H1 (cell line): ENCODE measurements around the gene TRIM24. TPM values are rescaled to one million over a fixed set of nuclear protein-coding genes. Genes with fewer than 3 reads are reported as not detected.

Experiments
- CTCF ChIA-PET: fragments of 300-600 bp; sonication (Branson Sonifier 250); formaldehyde crosslinking; loops from one replicate; lab custom pipeline; 2021; ENCODE audit not compliant: partially characterized antibody; lab: Charles Lee
- POLR2A ChIA-PET: fragments of 300-600 bp; sonication (Branson Sonifier 250); formaldehyde crosslinking; loops from one replicate; lab custom pipeline; 2021; ENCODE audit warnings: inconsistent platforms; ENCODE audit not compliant: partially characterized antibody; lab: Charles Lee
- DNase-seq, 2 experiments: peaks; one replicate each; pipeline versions ENCODE4 v3.0.0 to v3.0.0-alpha.2; 2010 to 2022; ENCODE audit warnings: low spot score in 2 of 2, low read depth in 1 of 2, mixed read lengths in 1 of 2
- FAIRE-seq: peaks from 2 replicates; lab custom pipeline; 2011; peaks lifted over from hg19 to GRCh38; lab: Jason Lieb, UNC
- H2AFZ ChIP-seq: 2 replicates; pipeline ENCODE4 v1.8.1; 2012; ENCODE audit warnings: low read length, inconsistent platforms
- H2AK5ac ChIP-seq: 2 replicates; pipeline ENCODE4 v1.6.1; 2013; ENCODE audit warnings: low read depth, low read length
- H2BK120ac ChIP-seq: replicated peaks from 2 replicates; pipeline ENCODE3; 2013; ENCODE audit warnings: low read depth, low read length, inconsistent platforms
- H2BK12ac ChIP-seq: 2 replicates; pipeline ENCODE4 v1.6.1; 2013; ENCODE audit warnings: low read depth, low read length
- H2BK15ac ChIP-seq: 2 replicates; pipeline ENCODE4 v1.6.1; 2013; ENCODE audit warnings: low read length
- H2BK20ac ChIP-seq: 2 replicates; pipeline ENCODE4 v1.6.1; 2013; ENCODE audit warnings: low read length
- H2BK5ac ChIP-seq: 2 replicates; pipeline ENCODE4 v1.6.1; 2013; ENCODE audit warnings: low read depth, low read length
- H3K14ac ChIP-seq: 2 replicates; pipeline ENCODE4 v1.6.1; 2013; ENCODE audit warnings: inconsistent platforms; ENCODE audit not compliant: insufficient read length
- H3K18ac ChIP-seq: 2 replicates; pipeline ENCODE4 v1.6.1; 2013; ENCODE audit warnings: low read length; ENCODE audit errors: extremely low read depth
- H3K23ac ChIP-seq: 2 replicates; pipeline ENCODE4 v1.6.1; 2013; ENCODE audit warnings: inconsistent platforms; ENCODE audit not compliant: insufficient read length
- H3K23me2 ChIP-seq: 2 replicates; pipeline ENCODE4 v1.6.1; 2013; ENCODE audit warnings: low read depth, low read length
- H3K27ac ChIP-seq: 2 replicates; pipeline ENCODE4 v1.6.1; 2011; ENCODE audit warnings: low read depth, low read length, inconsistent platforms
- H3K27me3 ChIP-seq, 4 experiments: replicated peaks in 1 of 4; 1 replicate in 1 of 4; 2 replicates in 3 of 4; pipeline versions ENCODE4 v1.6.1 to v1.8.1; 2011 to 2013; ENCODE audit warnings: low read length in 3 of 4, mild to moderate bottlenecking in 3 of 4, inconsistent platforms in 2 of 4, mixed read lengths in 2 of 4, moderate library complexity in 1 of 4; ENCODE audit not compliant: control insufficient read depth in 3 of 4, insufficient read depth in 3 of 4; ENCODE audit errors: extremely low read depth in 1 of 4
- H3K36me3 ChIP-seq, 4 experiments: 2 replicates each; pipeline versions ENCODE4 v1.6.1 to v1.8.1; 2011 to 2013; ENCODE audit warnings: mild to moderate bottlenecking in 4 of 4, low read length in 3 of 4, moderate library complexity in 2 of 4, control low read depth in 1 of 4, inconsistent platforms in 1 of 4; ENCODE audit not compliant: insufficient read depth in 4 of 4, control insufficient read depth in 2 of 4
- H3K4ac ChIP-seq: replicated peaks from 2 replicates; pipeline ENCODE3; 2013; ENCODE audit warnings: low read length, low read depth, mixed read lengths, inconsistent platforms; ENCODE audit not compliant: insufficient read length
- H3K4me1 ChIP-seq, 4 experiments: replicated peaks in 1 of 4; 1 replicate in 1 of 4; 2 replicates in 3 of 4; pipeline versions ENCODE4 v1.6.1 to v1.8.1; 2011 to 2013; ENCODE audit warnings: low read length in 3 of 4, inconsistent platforms in 2 of 4, mixed read lengths in 1 of 4; ENCODE audit not compliant: insufficient read depth in 4 of 4, control insufficient read depth in 3 of 4
- H3K4me2 ChIP-seq, 2 experiments: 2 replicates each; pipeline versions ENCODE4 v1.6.1 to v1.8.1; 2011 to 2013; ENCODE audit warnings: low read depth in 2 of 2, low read length in 2 of 2, control low read depth in 1 of 2, inconsistent platforms in 1 of 2, mild to moderate bottlenecking in 1 of 2; ENCODE audit not compliant: insufficient read depth in 1 of 2
- H3K4me3 ChIP-seq, 4 experiments: fragments of 200-600, 300-600 bp in 1 of 4; sonication (generic), shearing (Covaris generic), sonication (Bioruptor Twin) in 1 of 4; 2 replicates each; pipeline versions ENCODE4 v1.5.1 to v1.8.1; 2011 to 2016; ENCODE audit warnings: low read length in 4 of 4, low read depth in 3 of 4, control low read depth in 2 of 4, inconsistent platforms in 2 of 4, mild to moderate bottlenecking in 2 of 4, mixed read lengths in 1 of 4, moderate library complexity in 1 of 4; ENCODE audit not compliant: insufficient read depth in 2 of 4; ENCODE audit errors: extremely low read depth in 1 of 4
- H3K56ac ChIP-seq: replicated peaks from 2 replicates; pipeline ENCODE3; 2013; ENCODE audit warnings: low read depth, mild to moderate bottlenecking, mixed read lengths, low read length, inconsistent platforms; ENCODE audit not compliant: insufficient read length
- H3K79me1 ChIP-seq: 2 replicates; pipeline ENCODE4 v1.6.1; 2013; ENCODE audit warnings: low read depth, low read length, control low read depth
- H3K79me2 ChIP-seq, 2 experiments: 2 replicates each; pipeline versions ENCODE4 v1.6.1 to v1.8.1; 2012 to 2013; ENCODE audit warnings: low read length in 2 of 2, mild to moderate bottlenecking in 2 of 2, inconsistent platforms in 1 of 2; ENCODE audit not compliant: insufficient read depth in 2 of 2, control insufficient read depth in 1 of 2
- H3K9ac ChIP-seq, 4 experiments: replicated peaks in 1 of 4; 1 replicate in 1 of 4; 2 replicates in 3 of 4; pipeline versions ENCODE4 v1.6.1 to v1.8.1; 2011 to 2013; ENCODE audit warnings: low read depth in 3 of 4, low read length in 3 of 4, control low read depth in 2 of 4, mild to moderate bottlenecking in 2 of 4, moderate library complexity in 2 of 4, inconsistent platforms in 1 of 4; ENCODE audit errors: extremely low read depth in 1 of 4
- H3K9me3 ChIP-seq, 2 experiments: 2 replicates each; pipeline versions ENCODE4 v1.6.1 to v1.8.1; 2012 to 2013; ENCODE audit warnings: mild to moderate bottlenecking in 2 of 2, moderate library complexity in 2 of 2, control low read depth in 1 of 2, inconsistent platforms in 1 of 2, low read depth in 1 of 2, low read length in 1 of 2, mixed read lengths in 1 of 2; ENCODE audit not compliant: insufficient read depth in 2 of 2
- H4K20me1 ChIP-seq, 2 experiments: replicated peaks in 1 of 2; 2 replicates each; pipeline versions ENCODE3 to v1.8.1; 2011 to 2013; ENCODE audit warnings: inconsistent platforms in 2 of 2, low read length in 2 of 2, mild to moderate bottlenecking in 1 of 2; ENCODE audit not compliant: insufficient read depth in 2 of 2, control insufficient read depth in 1 of 2
- H4K5ac ChIP-seq: 2 replicates; pipeline ENCODE4 v1.6.1; 2013; ENCODE audit warnings: low read length, low read depth, mixed read lengths, inconsistent platforms; ENCODE audit not compliant: insufficient read length
- H4K8ac ChIP-seq: 2 replicates; pipeline ENCODE4 v1.8.0; 2013; ENCODE audit warnings: mild to moderate bottlenecking, moderate library complexity, low read length, inconsistent platforms; ENCODE audit not compliant: insufficient read depth; ENCODE audit errors: extremely low read depth
- H4K91ac ChIP-seq: replicated peaks from 2 replicates; pipeline ENCODE3; 2013; ENCODE audit warnings: low read length, mixed read lengths, inconsistent platforms; ENCODE audit not compliant: insufficient read length
- CHD1 ChIP-seq: IDR thresholded peaks from 2 replicates; pipeline ENCODE4 v1.6.1; 2012; ENCODE audit warnings: low read depth, low read length, improper control_type of control experiment
- JUN ChIP-seq: IDR thresholded peaks from 2 replicates; pipeline ENCODE4 v1.6.1; 2011; ENCODE audit warnings: low read depth, mild to moderate bottlenecking, improper control_type of control experiment, low read length
- KDM4A ChIP-seq: IDR thresholded peaks from one replicate; pipeline ENCODE4 v1.7.1; 2012; ENCODE audit warnings: low read depth, mild to moderate bottlenecking, moderate library complexity, low read length, inconsistent platforms; ENCODE audit not compliant: severe bottlenecking
- POLR2AphosphoS5 ChIP-seq: IDR thresholded peaks from 2 replicates; pipeline ENCODE4 v1.6.1; 2011; ENCODE audit warnings: low read depth, low read length
- RBBP5 ChIP-seq: IDR thresholded peaks from 2 replicates; pipeline ENCODE4 v1.7.1; 2012; ENCODE audit warnings: low read depth, mild to moderate bottlenecking, inconsistent platforms, low read length, moderate library complexity, borderline replicate concordance
- SIRT6 ChIP-seq: IDR thresholded peaks from one replicate; pipeline ENCODE4 v1.7.1; 2012; ENCODE audit warnings: low read length, inconsistent platforms
- SUZ12 ChIP-seq: fragments of 200-600 bp; sonication (generic); IDR thresholded peaks from 2 replicates; pipeline ENCODE4 v1.6.1; 2012; ENCODE audit warnings: mild to moderate bottlenecking, inconsistent platforms, low read length, moderate library complexity, mixed read lengths
- ZNF274 ChIP-seq: IDR thresholded peaks from 2 replicates; pipeline ENCODE4 v1.7.0; 2012; ENCODE audit warnings: low read length, borderline replicate concordance; ENCODE audit errors: extremely low read depth
- WGBS, 2 experiments: shearing (Covaris generic) in 1 of 2; methylation state at CpG; one replicate each; pipeline versions ENCODE4 v1.1.6 to v1.1.7; 2013 to 2015; ENCODE audit warnings: low lambda C conversion rate in 2 of 2, mixed read lengths in 2 of 2, inconsistent platforms in 1 of 2, low coverage in 1 of 2, missing lambda C conversion rate in 1 of 2; ENCODE audit not compliant: insufficient replicate concordance in 2 of 2, insufficient coverage in 1 of 2, insufficient read length in 1 of 2; ENCODE audit errors: extremely low coverage in 1 of 2, missing lambda C conversion rate in 1 of 2; 5-methylcytosine and 5-hydroxymethylcytosine counted together
- polyA plus RNA-seq, 7 experiments: library from polyadenylated mRNA; depleted of rRNA in 3 of 7; stranded (reverse) in 5 of 7; unstranded in 2 of 7; fragments of >200 nt in 5 of 7; fragments of 200-250 nt in 2 of 7; gene quantifications; 1 replicate in 5 of 7; 2 replicates in 1 of 7; 4 replicates in 1 of 7; pipeline versions ENCODE4 v1.2.1 to v1.2.3, GENCODE V29; 2011 to 2013; ENCODE audit warnings: missing spikeins in 2 of 7, mixed read lengths in 2 of 7
- total RNA-seq: library from RNA; stranded (reverse); fragmentation: NEBNext Ultra II Directional; extraction: Animal tissue kit (Norgen Biotek cat#: 25700); gene quantifications from 2 replicates; pipeline ENCODE4 v1.2.1, GENCODE V29; 2021
- TF ChIP-seq, protein P1 (sequence below): IDR thresholded peaks from 2 replicates; pipeline ENCODE4 v1.6.1; 2012; ENCODE audit warnings: low read length, inconsistent platforms

The TRIM24 gene
- total and polyA plus RNA-seq, 2 of the 8 experiments (the other 6 are each of a cell fraction or from before 2014, with no cell fraction given) = 67.6 to 149 TPM

DNA sequence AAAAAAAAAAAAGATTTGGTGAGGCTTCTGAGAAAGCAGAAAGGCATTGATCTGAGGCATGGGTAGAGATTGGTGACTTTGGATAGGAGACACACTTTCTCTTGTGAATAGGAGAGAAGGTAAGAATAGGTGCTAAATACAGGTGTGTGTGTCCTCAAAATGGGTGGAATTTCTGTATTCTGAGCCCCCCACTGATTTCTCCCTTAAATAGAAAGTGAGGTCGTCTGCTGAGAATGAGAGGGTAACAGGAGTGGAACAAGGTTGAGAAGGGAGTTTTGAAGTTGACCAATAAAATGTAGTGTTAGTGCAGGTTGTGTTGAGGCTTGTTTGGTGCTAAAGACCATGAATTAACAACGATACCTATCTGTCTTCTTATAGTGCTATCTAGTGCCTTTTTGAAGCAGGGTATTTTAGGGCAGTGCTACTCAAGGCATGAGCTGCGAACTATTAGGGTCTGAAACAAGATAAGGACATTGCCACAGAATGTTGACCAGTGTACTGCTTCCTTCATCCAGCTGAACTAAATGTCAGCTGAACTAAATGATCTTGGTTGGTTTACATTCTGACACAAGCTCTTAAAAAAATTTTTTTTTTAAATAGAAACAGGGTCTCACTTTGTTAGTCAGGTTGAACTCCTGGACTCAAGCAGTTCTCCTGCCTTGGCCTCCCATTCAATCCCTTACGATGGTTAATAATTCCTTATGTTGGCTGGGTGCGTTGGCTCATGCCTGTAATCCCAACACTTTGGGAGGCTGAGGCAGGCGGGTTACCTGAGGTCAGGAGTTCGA, 12.4 kb downstream of the TRIM24 start:
- Histone ChIP-seq H2AFZ (no peak overlapping the region), H3K4ac (no peak overlapping the region), H3K36me3 (peaks cover 0 to 24% (median 4%) of the 10 kb centered on the region in 4 experiments; a peak in 4 of 8 replicates), H3K27ac (0 out of 2 replicates have a peak overlapping the region, but pooled peaks have one; percentile 19), H2AK5ac (no peak overlapping the region), H2BK15ac (no peak overlapping the region), H3K4me1 (peaks cover 0 to 31% (median 4%) of the 10 kb centered on the region in 4 experiments; a peak in 3 of 7 replicates), H3K56ac (no peak overlapping the region), H3K18ac (no peak overlapping the region), H3K23me2 (no peaks in the 10 kb centered on the region; the same call in 1 of the 2 replicates), H2BK20ac (no peak overlapping the region), H3K79me1 (no peaks in the 10 kb centered on the region), H4K5ac (no peak overlapping the region), H3K27me3 (no peaks in the 10 kb centered on the region), H4K20me1 (peaks cover 22 to 51% of the 10 kb centered on the region in 2 experiments), H3K14ac (no peak overlapping the region), H2BK5ac (no peak overlapping the region), H3K9ac (no peak overlapping the region), H3K4me3 (peak overlapping the region in 1 of 4 experiments; percentile 16; a peak in 1 of 8 replicates), H3K79me2 (peaks cover 73 to 99% of the 10 kb centered on the region in 2 experiments), H3K9me3 (no peaks in the 10 kb centered on the region), H2BK12ac (no peak overlapping the region), H3K4me2 (peak overlapping the region; percentile 4 to 45; a peak in 2 of 4 replicates), H3K23ac (no peak overlapping the region), H2BK120ac (no peak overlapping the region), H4K8ac (no peak overlapping the region), H4K91ac (no peak overlapping the region)
- CTCF ChIA-PET = no interaction called here
- DNase-seq (no peak), FAIRE-seq (no peak)
- POLR2A ChIA-PET = interaction anchor here (0.6 to 1.9 kb wide), 6 partner anchors 10 to 121 kb away, joined by 3 to 7 read pairs (median 6); partner anchors contain the start of gene TRIM24
- WGBS, 2 experiments = 81% methylated on average over 7 of the region's 7 CpGs; no CpG with 5 or more reads in 1 of the 2 experiments
- TF ChIP-seq POLR2AphosphoS5 = peak; percentile 61; the same call in 1 of the 2 replicates
- TF ChIP-seq ZNF274 = no peak
- TF ChIP-seq, protein P1, sequence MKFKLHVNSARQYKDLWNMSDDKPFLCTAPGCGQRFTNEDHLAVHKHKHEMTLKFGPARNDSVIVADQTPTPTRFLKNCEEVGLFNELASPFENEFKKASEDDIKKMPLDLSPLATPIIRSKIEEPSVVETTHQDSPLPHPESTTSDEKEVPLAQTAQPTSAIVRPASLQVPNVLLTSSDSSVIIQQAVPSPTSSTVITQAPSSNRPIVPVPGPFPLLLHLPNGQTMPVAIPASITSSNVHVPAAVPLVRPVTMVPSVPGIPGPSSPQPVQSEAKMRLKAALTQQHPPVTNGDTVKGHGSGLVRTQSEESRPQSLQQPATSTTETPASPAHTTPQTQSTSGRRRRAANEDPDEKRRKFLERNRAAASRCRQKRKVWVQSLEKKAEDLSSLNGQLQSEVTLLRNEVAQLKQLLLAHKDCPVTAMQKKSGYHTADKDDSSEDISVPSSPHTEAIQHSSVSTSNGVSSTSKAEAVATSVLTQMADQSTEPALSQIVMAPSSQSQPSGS = 0 out of 2 replicates have a peak, but pooled peaks have one; percentile 47
- TF ChIP-seq RBBP5 = no peak
- TF ChIP-seq KDM4A = no peak
- TF ChIP-seq CHD1 = no peak
- TF ChIP-seq JUN = 0 out of 2 replicates have a peak, but pooled peaks have one; percentile 31
- TF ChIP-seq SIRT6 = no peak
- no peak for TF ChIP-seq SUZ12
